Endothelial cell (in vitro differentiated cells): ENCODE measurements around the gene ANO3. TPM values are rescaled to one million over a fixed set of nuclear protein-coding genes. Genes with fewer than 3 reads are reported as not detected.

Source experiments
- DNase-seq: peaks from one replicate; pipeline ENCODE4 v3.0.0; 2021; ENCODE audit warnings: low spot score
- H3K27ac Mint-ChIP-seq: one replicate; pipeline ENCODE4 v1.8.0; 2021; ENCODE audit warnings: mixed read lengths, inconsistent platforms; ENCODE audit not compliant: unreplicated experiment
- H3K27me3 Mint-ChIP-seq: one replicate; pipeline ENCODE4 v1.8.0; 2021; ENCODE audit warnings: mild to moderate bottlenecking, moderate library complexity, mixed read lengths, inconsistent platforms; ENCODE audit not compliant: unreplicated experiment
- H3K36me3 Mint-ChIP-seq: one replicate; pipeline ENCODE4 v1.8.0; 2021; ENCODE audit warnings: mild to moderate bottlenecking, low read depth, mixed read lengths, inconsistent platforms; ENCODE audit not compliant: unreplicated experiment
- H3K4me1 Mint-ChIP-seq: one replicate; pipeline ENCODE4 v1.8.0; 2021; ENCODE audit warnings: mild to moderate bottlenecking, mixed read lengths, inconsistent platforms; ENCODE audit not compliant: unreplicated experiment
- H3K4me3 Mint-ChIP-seq: one replicate; pipeline ENCODE4 v1.8.0; 2021; ENCODE audit warnings: mild to moderate bottlenecking, mixed read lengths, inconsistent platforms; ENCODE audit not compliant: unreplicated experiment
- H3K9me3 Mint-ChIP-seq: one replicate; pipeline ENCODE4 v1.8.0; 2021; ENCODE audit warnings: mixed read lengths, inconsistent platforms; ENCODE audit not compliant: unreplicated experiment
- long read RNA-seq: library from polyadenylated mRNA; unstranded; transcript quantifications from one replicate; pipeline ENCODE4 v2.0.0, GENCODE V29; 2020; ENCODE audit not compliant: unreplicated experiment
- total RNA-seq: library from RNA; stranded (reverse); fragmentation: NEBNext Ultra II Directional; extraction: Animal tissue kit (Norgen Biotek cat#: 25700); gene quantifications from one replicate; pipeline ENCODE4 v1.2.1, GENCODE V29; 2021; ENCODE audit not compliant: unreplicated experiment
- TF ChIP-seq, protein P1 (sequence below): fragments of 200-600 bp; sonication (generic); IDR thresholded peaks from one replicate; pipeline ENCODE4 v1.5.0; 2021; ENCODE audit warnings: antibody characterized with exemption; ENCODE audit not compliant: unreplicated experiment

The ANO3 gene
- total RNA-seq: 0.36 TPM
- long read RNA-seq: 0 reads

DNA sequence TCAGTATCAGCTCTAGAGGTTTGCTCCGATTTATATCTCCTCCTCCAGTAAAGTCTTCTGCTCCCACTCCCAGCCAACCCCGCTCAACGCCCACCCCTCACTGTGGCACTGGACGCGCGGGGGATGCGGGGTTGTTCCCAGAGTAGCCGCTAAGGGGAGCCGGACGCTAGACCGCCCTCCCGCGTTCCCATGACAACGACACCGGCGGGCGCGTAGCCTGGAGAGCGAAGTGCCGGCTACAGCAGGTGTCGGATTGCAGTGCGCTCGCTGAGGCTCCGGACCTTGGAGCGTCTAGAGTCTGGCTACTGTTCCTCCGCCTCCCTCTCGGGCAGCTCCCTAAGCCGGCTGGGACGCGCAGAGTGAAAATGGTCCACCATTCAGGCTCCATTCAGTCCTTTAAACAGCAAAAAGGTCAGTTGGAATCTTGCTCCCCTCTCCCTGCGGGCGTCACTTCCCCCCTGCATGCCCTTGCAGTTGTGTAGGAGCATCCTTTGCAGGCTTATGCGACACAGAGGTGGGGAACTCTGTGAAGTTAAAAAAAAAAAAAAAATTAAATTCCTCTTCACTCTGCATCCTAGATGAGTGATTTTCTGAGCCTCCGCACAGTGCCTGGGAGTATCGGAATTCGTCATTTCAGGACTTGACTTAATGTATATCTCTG lies at the start of gene ANO3:
TSS of gene ANO3 (plus strand) at position 220 of the 661 bp plus-strand sequence. CDS start at position 366, 146 bp downstream.
- no peaks in the 10 kb centered on the region for H3K9me3 Mint-ChIP-seq
- H3K4me1 Mint-ChIP-seq: no peaks in the 10 kb centered on the region
- H3K4me3 Mint-ChIP-seq: peak within 1 kb of the TSS; percentile 43
- DNase-seq: peak; percentile 94
- no peaks in the 10 kb centered on the region for H3K36me3 Mint-ChIP-seq
- peaks cover 2% of the 10 kb centered on the region for H3K27me3 Mint-ChIP-seq
- no peak within 1 kb of the TSS for H3K27ac Mint-ChIP-seq
- TF ChIP-seq, protein P1, sequence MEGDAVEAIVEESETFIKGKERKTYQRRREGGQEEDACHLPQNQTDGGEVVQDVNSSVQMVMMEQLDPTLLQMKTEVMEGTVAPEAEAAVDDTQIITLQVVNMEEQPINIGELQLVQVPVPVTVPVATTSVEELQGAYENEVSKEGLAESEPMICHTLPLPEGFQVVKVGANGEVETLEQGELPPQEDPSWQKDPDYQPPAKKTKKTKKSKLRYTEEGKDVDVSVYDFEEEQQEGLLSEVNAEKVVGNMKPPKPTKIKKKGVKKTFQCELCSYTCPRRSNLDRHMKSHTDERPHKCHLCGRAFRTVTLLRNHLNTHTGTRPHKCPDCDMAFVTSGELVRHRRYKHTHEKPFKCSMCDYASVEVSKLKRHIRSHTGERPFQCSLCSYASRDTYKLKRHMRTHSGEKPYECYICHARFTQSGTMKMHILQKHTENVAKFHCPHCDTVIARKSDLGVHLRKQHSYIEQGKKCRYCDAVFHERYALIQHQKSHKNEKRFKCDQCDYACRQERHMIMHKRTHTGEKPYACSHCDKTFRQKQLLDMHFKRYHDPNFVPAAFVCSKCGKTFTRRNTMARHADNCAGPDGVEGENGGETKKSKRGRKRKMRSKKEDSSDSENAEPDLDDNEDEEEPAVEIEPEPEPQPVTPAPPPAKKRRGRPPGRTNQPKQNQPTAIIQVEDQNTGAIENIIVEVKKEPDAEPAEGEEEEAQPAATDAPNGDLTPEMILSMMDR: peak; percentile 74

DNA sequence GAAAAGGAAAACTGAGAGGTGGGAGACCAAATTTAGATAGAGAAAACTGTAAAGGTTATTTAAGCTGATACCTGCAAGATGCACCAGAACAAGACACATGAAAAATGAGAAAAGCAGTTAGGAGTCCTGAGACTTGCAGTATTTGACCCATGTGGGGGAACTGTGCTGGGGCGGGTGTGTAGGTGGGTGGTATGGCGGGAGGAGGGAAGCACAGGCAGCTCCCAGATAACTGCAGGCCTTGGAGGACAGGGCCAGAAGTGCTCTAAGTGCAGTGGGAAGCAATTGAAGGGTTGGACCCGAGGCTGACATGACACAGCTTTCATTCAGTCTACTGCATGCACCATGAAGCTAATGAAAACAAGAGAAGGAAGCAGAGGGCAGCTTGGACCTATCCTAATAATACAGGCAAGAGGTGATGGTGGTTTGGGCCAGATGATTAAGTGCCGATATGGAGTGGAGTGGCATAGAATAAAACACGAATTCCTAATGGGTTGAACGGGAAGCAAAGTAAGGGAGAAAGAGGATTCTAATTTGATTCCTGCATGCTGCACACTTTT lies 48.0 kb upstream of the ANO3 start:
- peak overlapping the region; percentile 43 for H3K27ac Mint-ChIP-seq

DNA sequence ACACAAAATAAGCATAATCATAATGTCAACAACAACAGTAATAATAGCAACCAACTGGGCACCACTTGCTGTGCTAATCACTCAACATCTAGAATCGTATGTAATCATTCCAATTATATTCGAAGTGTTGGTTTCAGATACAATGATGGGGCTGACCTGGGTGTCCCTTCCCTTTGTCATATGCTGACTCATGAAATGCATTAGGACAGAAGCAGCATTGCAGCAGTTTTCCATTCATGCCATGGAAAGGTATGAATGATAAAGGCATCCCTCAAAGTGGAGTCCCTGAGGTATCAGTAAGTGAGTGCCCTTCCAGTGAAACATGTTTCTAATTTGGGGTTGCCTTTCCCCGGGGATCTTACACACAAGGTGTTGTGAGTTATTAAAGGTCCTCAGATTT lies 46.3 kb upstream of the ANO3 start:
- no peaks in the 10 kb centered on the region for H3K27me3 Mint-ChIP-seq
- TF ChIP-seq, protein P1: no peak
- H3K36me3 Mint-ChIP-seq: no peaks in the 10 kb centered on the region
- H3K9me3 Mint-ChIP-seq: no peaks in the 10 kb centered on the region
- H3K4me1 Mint-ChIP-seq: peaks cover 4% of the 10 kb centered on the region
- DNase-seq: no peak
- no peak overlapping the region for H3K27ac Mint-ChIP-seq
- H3K4me3 Mint-ChIP-seq: no peak overlapping the region

More for the DNA sequence above, 48.0 kb upstream of the ANO3 start:
- no peak for DNase-seq
- H3K36me3 Mint-ChIP-seq: no peaks in the 10 kb centered on the region
- TF ChIP-seq, protein P1: no peak
- H3K4me3 Mint-ChIP-seq: peak overlapping the region; percentile 73
- H3K4me1 Mint-ChIP-seq: peaks cover 4% of the 10 kb centered on the region
- no peaks in the 10 kb centered on the region for H3K27me3 Mint-ChIP-seq
- H3K9me3 Mint-ChIP-seq: no peaks in the 10 kb centered on the region

DNA sequence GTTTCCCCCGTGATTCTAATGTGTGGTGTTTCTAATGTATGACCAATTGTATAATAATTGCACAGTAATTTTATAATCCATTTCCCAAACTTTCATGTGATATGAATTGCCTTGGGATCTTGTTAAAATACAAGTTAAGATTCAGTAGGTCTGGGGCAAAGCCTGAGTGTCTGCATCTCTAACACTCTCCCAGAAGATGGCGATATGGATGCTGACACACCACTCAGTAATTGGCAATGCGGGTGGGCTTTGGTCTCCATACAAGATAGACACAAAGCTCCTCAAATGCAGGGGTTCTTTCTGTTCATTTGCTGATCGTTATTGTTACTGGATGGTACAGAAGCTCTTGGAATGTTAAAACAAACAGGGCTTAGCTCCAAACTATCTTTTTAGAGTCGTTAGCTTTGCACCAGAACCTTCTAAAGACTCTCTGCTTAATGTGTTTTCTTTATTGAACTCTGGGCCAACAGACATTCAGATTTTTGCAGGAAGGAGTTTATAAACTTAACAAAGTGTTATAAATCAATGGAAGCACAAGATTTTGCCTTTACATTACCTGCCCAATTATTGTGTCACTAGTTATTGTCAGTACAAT lies 45.4 kb upstream of the ANO3 start:
- H3K36me3 Mint-ChIP-seq: no peaks in the 10 kb centered on the region
- H3K9me3 Mint-ChIP-seq: no peaks in the 10 kb centered on the region
- peak; percentile 18 for DNase-seq
- H3K27ac Mint-ChIP-seq: no peak overlapping the region
- TF ChIP-seq, protein P1: no peak
- peaks cover 4% of the 10 kb centered on the region for H3K4me1 Mint-ChIP-seq
- no peaks in the 10 kb centered on the region for H3K27me3 Mint-ChIP-seq
- H3K4me3 Mint-ChIP-seq: no peak overlapping the region

DNA sequence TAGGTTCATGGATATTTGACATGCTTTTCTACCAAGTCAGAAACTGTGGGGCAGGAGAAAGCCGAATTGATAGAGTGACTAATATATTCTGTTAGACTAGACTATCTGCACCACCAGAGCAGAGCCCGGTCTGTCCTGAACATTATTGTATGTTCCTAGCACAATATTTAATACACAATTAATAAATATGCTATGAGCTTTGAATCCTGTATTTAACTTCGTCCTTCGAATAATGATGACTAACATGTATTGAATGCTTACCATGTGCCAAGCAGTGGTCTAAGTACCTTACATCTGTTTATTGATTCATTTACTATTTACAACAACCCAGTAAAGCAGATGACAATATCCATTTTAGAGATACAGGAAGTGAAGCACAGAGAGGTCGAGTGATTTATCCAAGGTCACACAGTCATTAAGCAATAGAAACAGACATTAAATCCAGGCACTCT lies 44.8 kb upstream of the ANO3 start:
- Mint-ChIP-seq H3K27ac (no peak overlapping the region), H3K4me3 (no peak overlapping the region), H3K9me3 (no peaks in the 10 kb centered on the region), H3K36me3 (no peaks in the 10 kb centered on the region), H3K27me3 (no peaks in the 10 kb centered on the region), H3K4me1 (peaks cover 4% of the 10 kb centered on the region)
- TF ChIP-seq, protein P1: no peak
- no peak for DNase-seq
